Breast epithelium (tissue), 3 donors: ENCODE results near the gene ZNF117.

Experiments used
- CTCF ChIP-seq, 3 donors: fragments of 450-650 bp; IDR thresholded peaks; one replicate each; pipeline ENCODE4 v1.5.1; 2016 to 2017; ENCODE audit warnings: antibody characterized with exemption in 3 of 3, mild to moderate bottlenecking in 3 of 3, moderate library complexity in 3 of 3
- POLR2A ChIP-seq: fragments of 450-650 bp; IDR thresholded peaks from one replicate; pipeline ENCODE4 v1.6.1; 2016; ENCODE audit warnings: antibody characterized with exemption, mild to moderate bottlenecking, moderate library complexity
- POLR2AphosphoS5 ChIP-seq, 3 donors: sonication (generic); formaldehyde crosslinking; IDR thresholded peaks; one replicate each; pipeline ENCODE4 v1.6.1; 2017; ENCODE audit warnings: antibody characterized with exemption in 3 of 3

GRCh38 chr7:65037740-65038688 is 47.2 kb upstream of the ZNF117 start:
- TF ChIP-seq CTCF (IDR thresholded peaks at IDR 0.05) (no peak), POLR2A (no peak), POLR2AphosphoS5 (IDR thresholded peaks at IDR 0.05) (no peak)
